PFSK-1 (cell line): ENCODE results near the gene EEFSEC.

ENCODE experiments used
- POLR2AphosphoS5 ChIP-seq: IDR thresholded peaks from 2 replicates; pipeline ENCODE4 v1.6.1; 2012; ENCODE audit warnings: low read depth, mild to moderate bottlenecking, control low read depth, low read length, moderate library complexity
- SIN3A ChIP-seq: IDR thresholded peaks from 2 replicates; pipeline ENCODE4 v1.6.1; 2012; ENCODE audit warnings: mild to moderate bottlenecking, low read length, moderate library complexity, borderline replicate concordance; ENCODE audit not compliant: insufficient read depth

GRCh38 chr3:128149650-128150049, 3.6 kb upstream of the EEFSEC start:
- TF ChIP-seq POLR2AphosphoS5 (no peak), SIN3A (no peak)
